Measurements from ENCODE around the gene LDAF1. TPM values are rescaled to one million over a fixed set of nuclear protein-coding genes. Genes with fewer than 3 reads are reported as not detected.

LDAF1 gene
- total RNA-seq, 1 experiment from 2014 or later = 18.7 TPM

- no peak overlapping the region for H3K9ac ChIP-seq (ENCODE audit: extremely low read depth, insufficient read length, low read length)
- H3K9me3 ChIP-seq (ENCODE audit: control insufficient read depth, low read depth, low read length) = no peaks in the 10 kb centered on the region
- WGBS (ENCODE audit: extremely low coverage, insufficient read length, low lambda C conversion rate) = no CpG with 5 or more reads among the region's 7 CpGs
- no peak overlapping the region for H2AFZ ChIP-seq (ENCODE audit: low read length)
- H4K5ac ChIP-seq (ENCODE audit: insufficient read length, low read depth, low read length) = no peak overlapping the region
- no peak overlapping the region for H3K23ac ChIP-seq (ENCODE audit: insufficient read length, low read depth, low read length)
- H3K27me3 ChIP-seq (ENCODE audit: insufficient read depth, low read length) = no peaks in the 10 kb centered on the region; the same call in 1 of the 2 replicates
- no peak overlapping the region for H3K18ac ChIP-seq (ENCODE audit: insufficient read length, low read depth, low read length)
- Mint-ChIP-seq H3K36me3 (ENCODE audit: insufficient read depth in 1 of 3, low read depth in 3 of 3) (peaks cover 3 to 5% (median 5%) of the 10 kb centered on the region in 3 experiments; a peak in 6 of 7 replicates), H3K27ac (no peak overlapping the region), H3K4me1 (peaks cover 38% of the 10 kb centered on the region in 2 experiments), H3K27me3 (ENCODE audit: low read depth) (peaks cover 7% of the 10 kb centered on the region), H3K9me3 (peaks cover 8 to 10% of the 10 kb centered on the region in 2 experiments), H3K4me3 (no peak overlapping the region)
- TF ChIP-seq, protein P1, sequence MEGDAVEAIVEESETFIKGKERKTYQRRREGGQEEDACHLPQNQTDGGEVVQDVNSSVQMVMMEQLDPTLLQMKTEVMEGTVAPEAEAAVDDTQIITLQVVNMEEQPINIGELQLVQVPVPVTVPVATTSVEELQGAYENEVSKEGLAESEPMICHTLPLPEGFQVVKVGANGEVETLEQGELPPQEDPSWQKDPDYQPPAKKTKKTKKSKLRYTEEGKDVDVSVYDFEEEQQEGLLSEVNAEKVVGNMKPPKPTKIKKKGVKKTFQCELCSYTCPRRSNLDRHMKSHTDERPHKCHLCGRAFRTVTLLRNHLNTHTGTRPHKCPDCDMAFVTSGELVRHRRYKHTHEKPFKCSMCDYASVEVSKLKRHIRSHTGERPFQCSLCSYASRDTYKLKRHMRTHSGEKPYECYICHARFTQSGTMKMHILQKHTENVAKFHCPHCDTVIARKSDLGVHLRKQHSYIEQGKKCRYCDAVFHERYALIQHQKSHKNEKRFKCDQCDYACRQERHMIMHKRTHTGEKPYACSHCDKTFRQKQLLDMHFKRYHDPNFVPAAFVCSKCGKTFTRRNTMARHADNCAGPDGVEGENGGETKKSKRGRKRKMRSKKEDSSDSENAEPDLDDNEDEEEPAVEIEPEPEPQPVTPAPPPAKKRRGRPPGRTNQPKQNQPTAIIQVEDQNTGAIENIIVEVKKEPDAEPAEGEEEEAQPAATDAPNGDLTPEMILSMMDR (conservative IDR thresholded peaks at IDR 0.05) = no peak
- H3K4ac ChIP-seq (ENCODE audit: low read depth, low read length) = no peak overlapping the region
- no peak overlapping the region for H3T11ph ChIP-seq (ENCODE audit: low read length)
- H4K20me1 ChIP-seq (ENCODE audit: control insufficient read depth, insufficient read depth, insufficient read length) = no peaks in the 10 kb centered on the region
- H3K79me2 ChIP-seq (ENCODE audit: insufficient read depth, low read length) = no peaks in the 10 kb centered on the region
- DNase-seq = no peak
- no peak overlapping the region for H3K27ac ChIP-seq (ENCODE audit: insufficient read length, low read depth, low read length)
- no peaks in the 10 kb centered on the region for H3K79me1 ChIP-seq (ENCODE audit: insufficient read depth, low read depth, low read length, poor library complexity, severe bottlenecking)
- H2BK120ac ChIP-seq (ENCODE audit: low read depth, low read length, poor library complexity, severe bottlenecking) = no peak overlapping the region
- H2BK5ac ChIP-seq (ENCODE audit: insufficient read length, low read length) = no peak overlapping the region
- H2BK12ac ChIP-seq (ENCODE audit: insufficient read length, low read depth, low read length) = no peak overlapping the region
- no peak overlapping the region for H3K56ac ChIP-seq (ENCODE audit: insufficient read length, low read depth, low read length)
- no peak overlapping the region for H2AK5ac ChIP-seq (ENCODE audit: insufficient read length, low read length)
- H4K8ac ChIP-seq (replicated peaks; ENCODE audit: insufficient read length, low read depth, low read length) = no peak overlapping the region
- H2BK20ac ChIP-seq (ENCODE audit: low read depth, low read length, poor library complexity, severe bottlenecking) = no peak overlapping the region
- no peaks in the 10 kb centered on the region for H3K23me2 ChIP-seq (ENCODE audit: insufficient read length, low read depth, low read length, poor library complexity, severe bottlenecking)
- no peak overlapping the region for H3K4me2 ChIP-seq (ENCODE audit: insufficient read depth, insufficient read length, low read length)
- H3K4me1 ChIP-seq (ENCODE audit: insufficient read depth, low read length) = peaks cover 6% of the 10 kb centered on the region
- H3K14ac ChIP-seq (ENCODE audit: insufficient read depth, low read length) = no peak overlapping the region
- H4K91ac ChIP-seq (ENCODE audit: insufficient read length, low read depth, low read length) = no peak overlapping the region
- no peak overlapping the region for H2BK15ac ChIP-seq (ENCODE audit: low read depth, low read length)
Observed at GRCh38 chr16:21218153-21218552, 59.7 kb downstream of the LDAF1 start.
